Stimulated activated CD4-positive, alpha-beta T cell treated with anti-CD3 and anti-CD28 coated beads, Interleukin-4, amount 100 ng/mL, for 48 hours (primary cell): ENCODE data around the gene EPM2A.
"Not testable (repeated sequence)": the region's sequence is repeated elsewhere in the genome, so short reads cannot be mapped to it uniquely, and the experiment has no call there.

Experiments
- DNase-seq, 2 donors: peaks; one replicate each; pipeline ENCODE4 v3.0.0-alpha.2; 2020; ENCODE audit warnings: low read depth in 2 of 2

The EPM2A gene

GRCh38 chr6:145729887-145730286 is 5.4 kb downstream of the EPM2A start:
- no peak for DNase-seq

- DNase-seq = no peak
Observed at GRCh38 chr6:145728444-145729385, 6.6 kb downstream of the EPM2A start.

- DNase-seq = no peak
Observed at GRCh38 chr6:145727817-145728388, 7.4 kb downstream of the EPM2A start.

GRCh38 chr6:145725570-145725969 is 9.8 kb downstream of the EPM2A start:
- DNase-seq = no peak

GRCh38 chr6:145723646-145724045 is 11.7 kb downstream of the EPM2A start:
- no peak for DNase-seq

GRCh38 chr6:145722190-145722589 is 13.1 kb downstream of the EPM2A start:
- DNase-seq = no peak

GRCh38 chr6:145721144-145721543 is 14.2 kb downstream of the EPM2A start:
- DNase-seq = no peak

GRCh38 chr6:145715426-145715825 is 19.9 kb downstream of the EPM2A start:
- no peak for DNase-seq

GRCh38 chr6:145714731-145715130 is 20.6 kb downstream of the EPM2A start:
- DNase-seq = no peak

- DNase-seq = no peak
Observed at GRCh38 chr6:145713773-145714172, 21.5 kb downstream of the EPM2A start.

GRCh38 chr6:145711372-145711771 is 23.9 kb downstream of the EPM2A start:
- DNase-seq = no peak

GRCh38 chr6:145707397-145707796 is 27.9 kb downstream of the EPM2A start:
- no peak for DNase-seq

- DNase-seq = no peak
Observed at GRCh38 chr6:145705561-145705960, 29.8 kb downstream of the EPM2A start.

GRCh38 chr6:145704143-145704781 is 31.1 kb downstream of the EPM2A start:
- DNase-seq = no peak

GRCh38 chr6:145699462-145699861 is 35.9 kb downstream of the EPM2A start:
- DNase-seq = no peak

- DNase-seq = not testable (repeated sequence)
Observed at GRCh38 chr6:145697401-145697800, 37.9 kb downstream of the EPM2A start.

GRCh38 chr6:145694083-145694737 is 41.1 kb downstream of the EPM2A start:
- no peak for DNase-seq

GRCh38 chr6:145690969-145691368 is 44.4 kb downstream of the EPM2A start:
- no peak for DNase-seq

GRCh38 chr6:145689529-145689928 is 45.8 kb downstream of the EPM2A start:
- DNase-seq = no peak

GRCh38 chr6:145688493-145688905 is 46.8 kb downstream of the EPM2A start:
- DNase-seq = no peak

GRCh38 chr6:145685932-145686331 is 49.4 kb downstream of the EPM2A start:
- no peak for DNase-seq

- DNase-seq = no peak
Observed at GRCh38 chr6:145681965-145682364, 53.4 kb downstream of the EPM2A start.
